SK-N-DZ (cell line): ENCODE data around the gene TMC5.

Source experiments
- DNase-seq: peaks from one replicate; pipeline ENCODE4 v3.0.0-alpha.2; 2015; ENCODE audit warnings: low spot score

Gene TMC5

DNA sequence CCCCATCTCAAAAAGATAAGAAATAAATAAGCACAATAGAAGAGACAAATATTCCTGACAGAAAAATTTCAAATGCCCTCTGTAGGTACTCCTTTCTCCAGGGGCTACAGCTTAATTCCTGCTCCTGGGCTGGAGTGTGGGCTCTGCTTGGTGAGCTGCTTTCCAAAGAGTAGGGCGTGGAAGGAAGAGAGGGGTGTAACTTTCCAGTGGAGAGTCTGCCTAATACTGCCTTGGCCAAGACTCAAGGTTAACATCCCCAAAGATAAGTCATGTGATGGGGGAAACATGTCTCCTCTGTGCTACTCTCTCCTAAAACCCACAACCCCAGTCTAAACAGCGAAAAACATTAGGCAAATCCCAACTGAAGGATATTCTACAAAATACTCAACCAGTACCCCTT is 42.7 kb downstream of the TMC5 start:
- DNase-seq: no peak

DNA sequence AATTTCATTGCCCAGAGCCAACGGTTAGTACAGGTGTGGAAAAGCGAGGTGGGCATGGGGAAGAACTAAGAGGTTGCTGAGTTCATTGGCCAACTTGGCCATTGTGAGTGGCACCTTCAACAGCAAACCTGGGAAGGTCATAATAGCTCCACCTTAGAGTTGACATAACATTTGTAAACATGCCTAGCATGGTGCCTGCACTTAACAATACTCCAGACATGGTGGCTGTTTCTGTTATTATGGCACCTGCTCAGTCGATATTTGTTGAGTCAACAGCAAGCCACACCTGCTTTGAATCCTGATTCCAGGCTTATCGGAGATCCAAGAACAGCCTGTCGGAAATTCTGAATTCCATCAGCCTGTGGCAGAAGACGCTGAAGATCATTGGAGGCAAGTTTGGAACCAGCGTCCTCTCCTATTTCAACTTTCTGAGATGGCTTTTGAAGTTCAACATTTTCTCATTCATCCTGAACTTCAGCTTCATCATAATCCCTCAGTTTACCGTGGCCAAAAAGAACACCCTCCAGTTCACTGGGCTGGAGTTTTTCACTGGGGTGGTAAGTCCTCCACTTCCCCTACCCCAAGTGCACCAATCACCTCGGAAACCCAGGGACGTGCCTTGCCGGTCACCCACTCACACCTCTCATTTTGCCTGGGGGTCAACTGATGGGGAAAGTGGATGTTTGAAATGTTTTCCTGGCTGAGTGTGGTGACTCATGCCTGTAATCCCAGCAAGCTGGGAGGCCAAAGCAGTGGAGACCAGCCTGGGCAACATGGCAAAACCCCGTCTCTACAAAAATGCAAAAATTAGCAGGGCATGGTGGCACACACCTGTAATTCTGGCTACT is 46.0 kb downstream of the TMC5 start:
- no peak for DNase-seq

DNA sequence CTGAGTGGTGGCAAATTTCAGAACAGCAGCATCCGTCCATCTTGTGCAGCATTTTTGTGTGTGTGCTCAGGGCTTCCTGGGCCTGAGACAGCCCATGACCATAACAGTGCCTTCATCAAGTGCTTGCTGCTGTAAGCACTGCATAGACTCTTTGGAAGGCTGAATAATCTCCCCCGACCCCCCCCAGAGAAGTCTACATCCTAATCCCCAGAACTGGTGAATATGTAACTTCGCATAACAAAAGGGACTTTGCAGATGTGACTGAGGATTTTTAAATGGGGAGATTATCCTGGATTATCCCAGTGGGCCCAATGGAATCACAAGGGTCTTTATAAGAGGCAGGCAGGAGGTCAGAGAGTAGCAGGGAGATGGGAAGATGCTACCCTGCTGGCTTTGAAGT is 50.6 kb downstream of the TMC5 start:
- no peak for DNase-seq

- DNase-seq: no peak
Observed at GRCh38 chr16:19472482-19472881, 54.8 kb downstream of the TMC5 start.

- no peak for DNase-seq
Observed at GRCh38 chr16:19474617-19475016, 56.9 kb downstream of the TMC5 start.

- no peak for DNase-seq
Observed at GRCh38 chr16:19478505-19478904, 60.8 kb downstream of the TMC5 start.

GRCh38 chr16:19479302-19479721 is 61.6 kb downstream of the TMC5 start:
- DNase-seq: no peak

DNA sequence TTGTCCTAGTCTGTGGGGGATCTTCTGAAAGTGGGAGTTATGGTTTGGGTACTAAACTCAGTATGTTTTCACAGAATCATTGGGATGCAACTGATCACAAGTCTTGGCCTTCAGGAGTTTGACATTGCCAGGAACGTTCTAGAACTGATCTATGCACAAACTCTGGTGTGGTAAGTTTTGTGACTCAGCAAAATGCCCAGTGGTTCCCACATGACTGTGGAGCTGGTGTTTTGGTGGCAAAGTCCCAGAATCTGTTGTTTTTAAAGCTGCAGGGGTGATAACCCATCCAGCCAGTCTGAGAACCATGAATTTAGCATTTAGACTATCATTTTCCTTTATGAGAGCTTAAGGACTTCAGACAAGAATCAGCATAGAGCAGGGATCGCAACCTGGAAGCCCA is 63.6 kb downstream of the TMC5 start:
- DNase-seq: no peak

- no peak for DNase-seq
Observed at GRCh38 chr16:19481769-19482168, 64.1 kb downstream of the TMC5 start.

GRCh38 chr16:19482291-19482690 is 64.6 kb downstream of the TMC5 start:
- DNase-seq: no peak

- no peak for DNase-seq
Observed at GRCh38 chr16:19484096-19484495, 66.4 kb downstream of the TMC5 start.

- no peak for DNase-seq
Observed at GRCh38 chr16:19485611-19486010, 67.9 kb downstream of the TMC5 start.

GRCh38 chr16:19486051-19486450 is 68.4 kb downstream of the TMC5 start:
- no peak for DNase-seq

DNA sequence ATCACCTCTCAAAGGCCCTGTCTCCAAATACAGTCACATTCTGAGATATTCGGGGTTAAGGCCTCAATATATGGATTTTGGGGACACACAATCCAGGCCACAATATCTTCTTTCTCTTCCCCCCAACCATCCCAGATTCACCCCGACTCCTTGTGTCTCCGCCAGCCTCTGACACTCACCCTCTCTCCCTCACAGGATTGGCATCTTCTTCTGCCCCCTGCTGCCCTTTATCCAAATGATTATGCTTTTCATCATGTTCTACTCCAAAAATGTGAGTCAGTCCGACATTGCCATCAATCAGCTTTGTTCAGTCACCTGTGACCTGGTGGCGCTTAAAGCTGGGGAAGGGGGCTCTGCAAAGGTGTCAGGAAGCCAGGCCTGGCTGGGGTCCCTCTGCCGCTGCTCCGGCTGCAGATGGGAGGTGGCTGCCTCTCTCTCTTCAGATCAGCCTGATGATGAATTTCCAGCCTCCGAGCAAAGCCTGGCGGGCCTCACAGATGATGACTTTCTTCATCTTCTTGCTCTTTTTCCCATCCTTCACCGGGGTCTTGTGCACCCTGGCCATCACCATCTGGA is 69.2 kb downstream of the TMC5 start:
- no peak for DNase-seq

GRCh38 chr16:19488213-19488640 is 70.5 kb downstream of the TMC5 start:
- DNase-seq: no peak

DNA sequence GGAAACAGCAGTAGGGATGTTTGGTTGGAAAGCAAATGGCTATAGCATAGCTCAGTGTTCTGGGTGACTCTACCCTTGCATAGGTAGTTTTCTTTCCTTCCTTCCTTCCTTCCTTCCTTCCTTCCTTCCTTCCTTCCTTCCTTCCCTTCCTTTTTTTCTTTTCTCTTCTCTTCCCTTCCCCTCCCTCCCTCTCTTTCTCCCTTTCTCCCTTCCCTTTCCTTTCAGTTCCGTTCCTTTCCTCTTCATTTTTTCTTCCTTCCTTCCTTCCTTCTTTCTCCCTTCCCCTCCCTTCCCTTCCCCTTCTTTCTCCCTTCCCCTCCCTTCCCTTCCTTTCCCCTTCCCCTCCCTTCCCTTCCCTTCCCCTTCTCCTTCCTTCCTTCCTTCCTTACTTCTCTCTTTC is 72.9 kb downstream of the TMC5 start:
- no peak for DNase-seq

DNA sequence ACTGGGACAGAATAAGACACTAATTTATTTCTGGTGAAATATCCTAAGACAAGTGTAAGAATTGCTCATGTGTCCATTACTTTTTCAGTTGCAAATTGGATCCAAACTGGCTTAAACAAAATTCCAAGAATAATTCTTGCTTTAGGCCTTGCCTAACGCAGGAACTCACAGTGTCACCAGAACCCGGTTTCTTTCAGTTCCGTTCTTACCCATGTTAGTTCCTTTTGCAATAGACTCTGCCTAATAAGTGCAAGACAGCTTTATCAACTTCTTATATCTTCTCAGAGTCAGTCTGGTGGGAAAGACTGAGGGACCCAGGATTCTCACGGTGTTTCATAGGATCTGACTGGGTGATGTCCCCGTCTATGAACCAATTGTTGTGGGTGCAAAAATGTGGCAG is 79.5 kb downstream of the TMC5 start:
- no peak for DNase-seq

- DNase-seq: no peak
Observed at GRCh38 chr16:19499006-19499405, 81.3 kb downstream of the TMC5 start.

DNA sequence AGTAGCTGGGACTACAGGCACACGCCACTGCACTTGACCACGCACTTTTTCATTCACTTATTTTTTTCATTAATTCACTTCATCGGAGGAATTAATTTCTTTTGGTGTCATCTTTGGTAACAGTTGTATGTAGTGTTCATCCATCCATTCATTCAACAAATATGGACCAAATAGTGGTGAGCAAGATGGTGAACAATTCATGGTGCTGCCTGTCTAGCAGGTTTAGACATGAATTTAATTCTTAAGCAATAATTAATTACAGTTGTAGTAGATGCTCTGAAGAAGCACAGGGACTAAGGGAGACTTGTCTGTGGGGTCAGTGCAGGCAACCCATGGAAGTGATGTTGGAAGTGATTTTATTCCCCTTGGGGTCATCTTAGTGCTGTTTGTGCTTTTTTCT is 81.8 kb downstream of the TMC5 start:
- no peak for DNase-seq

DNA sequence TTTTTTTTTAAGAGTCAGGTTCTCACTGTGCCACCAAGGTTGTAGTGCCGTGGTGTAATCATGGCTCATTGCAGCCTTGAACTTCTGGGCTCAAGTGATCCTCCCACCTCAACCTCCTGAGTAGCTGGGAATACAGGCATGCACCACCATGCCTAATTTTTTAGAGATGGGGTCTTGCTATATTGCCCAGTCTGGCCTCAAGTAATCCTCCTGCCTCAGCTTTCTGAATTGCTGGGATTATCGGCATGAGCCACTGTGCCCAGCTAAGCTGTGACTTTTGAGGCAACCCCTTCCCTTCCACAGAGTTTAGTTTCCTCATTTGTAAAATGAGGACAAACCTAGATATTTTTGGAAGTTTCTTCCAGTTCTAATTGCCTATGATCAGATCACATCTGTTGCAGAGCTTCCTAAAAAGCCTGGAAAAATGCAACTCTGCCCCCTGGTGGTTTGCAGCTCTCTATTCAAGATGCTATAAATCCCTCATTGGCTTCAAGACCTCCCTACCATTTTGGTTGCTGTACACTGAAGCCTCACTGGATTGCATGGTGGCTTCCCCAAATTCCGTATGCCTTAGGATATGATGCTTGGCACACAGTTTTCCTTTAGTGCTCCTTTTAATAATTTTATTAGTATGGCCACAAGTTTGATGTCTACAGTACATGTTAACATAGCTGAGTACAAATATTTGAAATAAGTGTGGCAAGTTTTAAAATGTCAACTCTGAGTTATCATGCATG is 84.9 kb downstream of the TMC5 start:
- DNase-seq: peak; percentile 77

GRCh38 chr16:19503461-19504075 is 85.9 kb downstream of the TMC5 start:
- no peak for DNase-seq

DNA sequence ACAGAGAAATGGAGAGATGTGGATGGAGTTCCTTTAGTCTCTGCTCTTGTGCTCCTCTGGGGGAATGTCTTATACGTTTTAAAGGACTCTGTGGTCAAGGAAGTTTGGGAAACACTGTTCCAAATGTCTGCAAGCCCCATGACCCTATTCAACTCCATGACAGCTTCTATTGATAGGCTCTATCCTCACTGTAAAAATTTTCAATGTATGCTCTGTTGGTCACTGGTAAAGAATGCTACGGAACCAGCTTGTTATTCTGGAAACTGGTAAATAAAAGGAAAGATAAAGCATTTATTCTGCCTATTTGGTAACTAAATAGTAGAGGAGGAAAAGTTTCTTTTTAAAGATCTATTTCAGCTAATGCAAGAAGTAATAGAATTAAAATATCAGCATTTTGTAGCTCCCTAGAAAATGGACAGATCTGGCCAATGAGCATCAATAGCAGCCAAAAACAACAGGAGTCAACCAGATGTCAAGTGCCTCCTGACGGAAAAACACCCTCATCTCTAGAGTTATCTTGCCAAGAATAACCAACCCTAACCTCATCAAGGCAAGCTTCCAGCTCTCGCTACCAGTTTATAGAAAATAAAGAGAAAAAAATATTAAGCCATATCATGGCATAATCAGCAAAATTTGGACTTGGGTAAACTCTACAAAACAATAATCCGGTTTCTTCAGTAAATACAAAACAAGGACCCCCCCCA is 88.1 kb downstream of the TMC5 start:
- DNase-seq: no peak
